GM12878 (cell line): ENCODE measurements around the gene REL. TPM values are rescaled to one million over a fixed set of nuclear protein-coding genes. Genes with fewer than 3 reads are reported as not detected.

Source experiments
- ATAC-seq: fragments of 200-7000 bp; cut with Tn5 transposase; 3 replicates; pipeline ENCODE4 v1.9.1; 2020; ENCODE audit warnings: mild to moderate bottlenecking, moderate library complexity
- BruUV-seq: library from RNA; stranded (reverse); fragments of 400-500 nt; replicated peaks from 2 replicates; lab custom pipeline; 2021; lab: Mats Ljungman, UMichigan
- CTCF ChIA-PET: fragments of 300-600 bp; sonication (Branson Sonifier 250); formaldehyde crosslinking; extraction: SDS; loops from one replicate; lab custom pipeline; 2021; ENCODE audit warnings: inconsistent platforms; lab: Yijun Ruan, JAX
- POLR2A ChIA-PET: fragments of 350-600 bp; formaldehyde crosslinking; extraction: SDS; loops from one replicate; lab custom pipeline; 2021; ENCODE audit warnings: inconsistent platforms; lab: Charles Lee
- RAD21 ChIA-PET: fragments of 300-600 bp; sonication (Branson Sonifier 250); formaldehyde crosslinking; loops from one replicate; lab custom pipeline; 2023; ENCODE audit warnings: antibody characterized with exemption; ENCODE audit not compliant: unreplicated experiment; lab: Charles Lee
- SMC1A ChIA-PET: fragments of 300-600 bp; sonication (Branson Sonifier 250); formaldehyde crosslinking; loops from one replicate; lab custom pipeline; 2023; ENCODE audit not compliant: unreplicated experiment, uncharacterized antibody; lab: Charles Lee
- DNase-seq: peaks from one replicate; pipeline ENCODE4 v3.0.0-alpha.2; 2011; ENCODE audit warnings: low read depth, low spot score
- FAIRE-seq: peaks from 3 replicates; lab custom pipeline; 2011; peaks lifted over from hg19 to GRCh38; lab: Jason Lieb, UNC
- H2AFZ ChIP-seq: 2 replicates; pipeline ENCODE4 v1.6.0; 2011; ENCODE audit warnings: low read depth, low read length, control low read depth; ENCODE audit not compliant: control insufficient read depth
- H3K27ac ChIP-seq: 2 replicates; pipeline ENCODE4 v1.5.1; 2011; ENCODE audit warnings: control low read depth; ENCODE audit not compliant: control insufficient read depth, insufficient read depth
- H3K27me3 ChIP-seq, 2 experiments: replicated peaks in 1 of 2; 2 replicates each; pipeline versions ENCODE4 v1.6.0 to v1.6.1; 2011; ENCODE audit warnings: low read length in 1 of 2; ENCODE audit not compliant: control insufficient read depth in 2 of 2, insufficient read depth in 2 of 2
- H3K36me3 ChIP-seq, 2 experiments: 2 replicates each; pipeline ENCODE4 v1.5.1; 2011; ENCODE audit warnings: low read length in 1 of 2; ENCODE audit not compliant: control insufficient read depth in 2 of 2, insufficient read depth in 2 of 2
- H3K4me1 ChIP-seq: 2 replicates; pipeline ENCODE4 v1.6.1; 2011; ENCODE audit warnings: mild to moderate bottlenecking, low read length, moderate library complexity, mixed read lengths; ENCODE audit not compliant: control insufficient read depth, insufficient read depth
- H3K4me2 ChIP-seq: 2 replicates; pipeline ENCODE4 v1.6.0; 2011; ENCODE audit warnings: control low read depth; ENCODE audit not compliant: control insufficient read depth, insufficient read depth
- H3K4me3 ChIP-seq: fragments of 200-600 bp; sonication (generic); 2 replicates; pipeline ENCODE4 v1.5.1; 2016
- H3K79me2 ChIP-seq: 2 replicates; pipeline ENCODE4 v1.6.0; 2011; ENCODE audit warnings: low read length; ENCODE audit not compliant: control insufficient read depth, insufficient read depth
- H3K9ac ChIP-seq: 2 replicates; pipeline ENCODE4 v1.8.0; 2011; ENCODE audit warnings: low read length, control low read depth, mixed read lengths; ENCODE audit not compliant: control insufficient read depth, insufficient read depth
- H3K9me3 ChIP-seq: replicated peaks from 3 replicates; pipeline ENCODE4 v1.5.1; 2011; ENCODE audit warnings: mild to moderate bottlenecking, low read length; ENCODE audit not compliant: control insufficient read depth, insufficient read depth
- H4K20me1 ChIP-seq: 2 replicates; pipeline ENCODE4 v1.6.0; 2011; ENCODE audit not compliant: control insufficient read depth, insufficient read depth
- ASH2L ChIP-seq: fragments of 300-600, 200-600 bp; sonication (generic); IDR thresholded peaks from 2 replicates; pipeline ENCODE4 v1.6.1; 2017; ENCODE audit warnings: low read depth, mild to moderate bottlenecking, borderline replicate concordance
- CBFB ChIP-seq: IDR thresholded peaks from 2 replicates; pipeline ENCODE4 v1.6.1; 2016; ENCODE audit warnings: antibody characterized with exemption, low read depth
- DPF2 ChIP-seq: fragments of 450-650 bp; IDR thresholded peaks from 2 replicates; pipeline ENCODE4 v1.6.1; 2017; ENCODE audit warnings: mild to moderate bottlenecking
- HDAC2 ChIP-seq: fragments of 200-600 bp; sonication (generic); IDR thresholded peaks from 2 replicates; pipeline ENCODE4 v1.6.1; 2017
- MEF2B ChIP-seq: fragments of 450-650 bp; IDR thresholded peaks from 2 replicates; pipeline ENCODE4 v1.6.1; 2018; ENCODE audit warnings: mild to moderate bottlenecking, moderate library complexity; ENCODE audit not compliant: partially characterized antibody, poor library complexity, severe bottlenecking
- MYB ChIP-seq: fragments of 150-350 bp; IDR thresholded peaks from 2 replicates; pipeline ENCODE4 v1.6.1; 2014; ENCODE audit warnings: mild to moderate bottlenecking, low read depth, low read length, borderline replicate concordance
- MYC ChIP-seq: IDR thresholded peaks from 2 replicates; pipeline ENCODE4 v1.6.1; 2011; ENCODE audit warnings: mild to moderate bottlenecking, low read length, moderate library complexity, inconsistent platforms; ENCODE audit not compliant: insufficient read depth, insufficient replicate concordance, insufficient read length, severe bottlenecking
- NR2F1 ChIP-seq: fragments of 450-650 bp; conservative IDR thresholded peaks from 2 replicates; pipeline ENCODE4 v1.6.1; 2017; ENCODE audit warnings: mild to moderate bottlenecking
- RCOR1 ChIP-seq: conservative IDR thresholded peaks from 2 replicates; pipeline ENCODE4 v1.6.1; 2012; ENCODE audit warnings: low read depth, low read length, improper control_type of control experiment
- RFX5 ChIP-seq: IDR thresholded peaks from 2 replicates; pipeline ENCODE4 v1.6.1; 2011; ENCODE audit warnings: low read depth, low read length, improper control_type of control experiment
- SP1 ChIP-seq: IDR thresholded peaks from one replicate; pipeline ENCODE4 v1.6.1; 2011; ENCODE audit warnings: low read depth, low read length
- STAT1 ChIP-seq: fragments of 450-650 bp; conservative IDR thresholded peaks from 2 replicates; pipeline ENCODE4 v1.6.1; 2014; ENCODE audit warnings: antibody characterized with exemption, mild to moderate bottlenecking
- YY1 ChIP-seq: IDR thresholded peaks from 2 replicates; pipeline ENCODE4 v1.6.1; 2011; ENCODE audit warnings: low read depth, mild to moderate bottlenecking, low read length
- WGBS: methylation state at CpG from one replicate; pipeline ENCODE4 v1.1.6; 2016; ENCODE audit warnings: low lambda C conversion rate; ENCODE audit not compliant: insufficient replicate concordance, insufficient coverage; ENCODE audit errors: missing lambda C conversion rate; 5-methylcytosine and 5-hydroxymethylcytosine counted together
- in situ Hi-C: fragments of 300-500 bp; cut with MboI; formaldehyde crosslinking; loops from 9 replicates; pipeline ENCODE4 v1.14.3; 2018; ENCODE audit warnings: mixed read lengths
- intact Hi-C: fragments of 100-400 bp; cut with micrococcal nuclease; formaldehyde crosslinking; loops from one replicate; pipeline ENCODE4 v1.14.2; 2022; ENCODE audit not compliant: unreplicated experiment
- polyA plus RNA-seq, 11 experiments: library from polyadenylated mRNA; depleted of rRNA in 4 of 11; unstranded in 6 of 11; stranded (reverse) in 5 of 11; fragments of >200 nt; fragmentation: Nextera tagmentation in 4 of 11; fragmentation: Illumina TruSeq in 1 of 11; extraction: Ambion mirVana in 4 of 11; extraction: Trizol in 1 of 11; gene quantifications; 1 replicate in 1 of 11; 2 replicates in 10 of 11; pipeline versions ENCODE4 v1.2.1 to v1.2.3, GENCODE V29; 2011 to 2016; ENCODE audit warnings: inconsistent platforms in 2 of 11, missing spikeins in 2 of 11, low read depth in 1 of 11
- total RNA-seq, 4 experiments: library from RNA; depleted of rRNA in 3 of 4; stranded (reverse); fragments of >200 nt in 3 of 4; fragmentation: Illumina TruSeq in 1 of 4; extraction: Trizol in 1 of 4; gene quantifications; 2 replicates each; pipeline versions ENCODE4 v1.2.1 to v1.2.3, GENCODE V29; 2013 to 2021

REL gene
- total and polyA plus RNA-seq, 10 of the 15 experiments (the other 5 are each of a cell fraction or from before 2014, with no cell fraction given): 6.3 to 52.4 (median 26.6) TPM

DNA sequence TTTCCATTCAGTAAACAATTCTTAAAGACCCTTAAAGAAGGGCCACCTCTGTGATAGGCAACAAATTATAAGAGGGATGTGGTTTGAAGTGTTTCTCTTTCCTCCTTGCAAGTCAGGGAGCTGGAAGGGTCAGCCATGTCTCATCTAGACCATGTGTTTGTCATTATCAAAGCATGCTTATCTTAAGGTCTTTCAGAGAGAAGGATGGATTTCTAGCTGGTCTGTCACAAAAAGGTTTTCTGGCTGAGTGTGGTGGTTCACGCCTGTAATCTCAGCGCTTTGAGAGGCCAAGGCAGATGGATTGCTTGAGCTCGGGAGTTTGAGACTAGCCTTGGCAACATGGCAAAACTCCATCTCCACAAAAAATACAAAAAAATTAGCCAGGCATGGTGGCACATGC lies 77.0 kb downstream of the REL start (continued):
- no peak for TF ChIP-seq MEF2B

DNA sequence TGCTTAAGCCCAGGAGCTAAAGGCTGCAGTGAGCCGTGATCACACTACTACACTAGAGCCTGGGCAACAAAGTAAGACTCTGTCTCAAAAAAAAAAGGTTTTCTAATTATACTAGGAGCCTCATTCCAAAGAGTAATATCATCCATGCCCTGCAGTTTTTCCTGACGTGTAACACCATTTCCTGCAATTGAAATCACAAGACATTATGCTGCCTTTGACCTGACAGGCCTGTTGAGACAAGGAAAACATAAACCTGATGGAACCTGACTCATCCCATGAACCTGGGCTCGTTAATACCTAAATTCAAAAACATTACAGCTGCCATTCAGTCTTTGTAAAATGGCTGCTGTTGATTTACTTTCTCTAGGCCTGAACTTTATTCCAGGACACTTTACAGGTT lies 77.4 kb downstream of the REL start:
- WGBS: 74% methylated on average over 3 of the region's 3 CpGs

More for the DNA sequence above, 77.4 kb downstream of the REL start:
- H3K27ac ChIP-seq: no peak overlapping the region
- no peaks in the 10 kb centered on the region for H3K9me3 ChIP-seq
- ChIA-PET RAD21 (interaction anchor here (1.3 kb wide), 1 partner anchor 7 kb away, joined by 4 read pairs; no protein-coding TSS in a partner anchor), CTCF (interaction anchor here (1.0 kb wide), 1 partner anchor 65 kb away, joined by 3 read pairs; no protein-coding TSS in a partner anchor), POLR2A (interaction anchor here (1.4 kb wide), 1 partner anchor 65 kb away, joined by 3 read pairs; no protein-coding TSS in a partner anchor), SMC1A (interaction anchor here (1.2 to 1.8 kb wide), 3 partner anchors 9 to 40 kb away, joined by 4 to 5 read pairs (median 4); no protein-coding TSS in a partner anchor)
- H3K4me3 ChIP-seq: no peak overlapping the region
- in situ Hi-C loops (no loop called here), intact Hi-C loops (no loop called here)
- H3K4me2 ChIP-seq: no peak overlapping the region
- H3K9ac ChIP-seq: no peak overlapping the region
- no peak overlapping the region for H2AFZ ChIP-seq
- no peaks in the 10 kb centered on the region for H4K20me1 ChIP-seq
- no peak for TF ChIP-seq SP1
- TF ChIP-seq RFX5: no peak
- TF ChIP-seq YY1: no peak
- TF ChIP-seq HDAC2: no peak
- no peak for TF ChIP-seq CBFB
- no peak for TF ChIP-seq DPF2
- TF ChIP-seq NR2F1: no peak
- TF ChIP-seq MYB: no peak
- no peak for TF ChIP-seq MYC
- no peak for TF ChIP-seq RCOR1
- no peak for TF ChIP-seq STAT1
- TF ChIP-seq ASH2L: no peak
- FAIRE-seq: no peak
- no TSS peak for BruUV-seq
- no peaks in the 10 kb centered on the region for H3K27me3 ChIP-seq
- H3K79me2 ChIP-seq: no peaks in the 10 kb centered on the region
- H3K4me1 ChIP-seq: no peaks in the 10 kb centered on the region
- no peak for DNase-seq
- peaks cover 0 to 16% of the 10 kb centered on the region in 2 experiments; a peak in 2 of 4 replicates for H3K36me3 ChIP-seq
- ATAC-seq: no peak
